Vagina (tissue), 2 donors: ENCODE measurements around the gene ANGPTL5. TPM values are rescaled to one million over a fixed set of nuclear protein-coding genes. Genes with fewer than 3 reads are reported as not detected.

Source experiments
- DNase-seq, 2 donors: peaks; one replicate each; pipeline ENCODE4 v3.0.0-alpha.2; 2017; ENCODE audit errors: extremely low spot score in 2 of 2
- H3K27ac ChIP-seq: fragments of 200-600 bp; sonication (generic); one replicate; pipeline ENCODE4 v1.5.1; 2019
- H3K27me3 ChIP-seq: fragments of 200-600 bp; sonication (generic); one replicate; pipeline ENCODE4 v1.5.1; 2019
- H3K36me3 ChIP-seq, 2 donors: fragments of 200-600 bp; sonication (generic); one replicate each; pipeline ENCODE4 v1.5.1; 2017 to 2019
- H3K4me1 ChIP-seq: fragments of 200-600 bp; sonication (generic); one replicate; pipeline ENCODE4 v1.5.1; 2019
- H3K4me3 ChIP-seq, 2 donors: fragments of 200-600 bp; sonication (generic); 1 replicate in 1 of 2; 2 replicates in 1 of 2; pipeline ENCODE4 v1.5.1; 2016 to 2019
- H3K9me3 ChIP-seq: fragments of 200-600 bp; sonication (generic); one replicate; pipeline ENCODE4 v1.5.1; 2019
- POLR2A ChIP-seq, 2 donors: fragments of 450-650 bp; IDR thresholded peaks; one replicate each; pipeline ENCODE4 v1.6.1; 2017; ENCODE audit warnings: antibody characterized with exemption in 2 of 2, mild to moderate bottlenecking in 2 of 2, moderate library complexity in 2 of 2
- POLR2AphosphoS5 ChIP-seq, 2 donors: sonication (generic); formaldehyde crosslinking; IDR thresholded peaks; one replicate each; pipeline ENCODE4 v1.9.0; 2017; ENCODE audit warnings: antibody characterized with exemption in 2 of 2, mild to moderate bottlenecking in 2 of 2, low read depth in 1 of 2; ENCODE audit not compliant: insufficient read depth in 1 of 2
- intact Hi-C: fragments of 100-400 bp; cut with DNase I; formaldehyde crosslinking; loops from one replicate; pipeline ENCODE4 v1.15.1; 2023
- total RNA-seq: library from RNA; depleted of rRNA; stranded (reverse); fragments of >200 nt; gene quantifications from one replicate; pipeline ENCODE4 v1.2.3, GENCODE V29; 2016
- TF ChIP-seq, protein P1 (sequence below), 3 experiments: fragments of 450-650 bp in 2 of 3; fragments of 200-600 bp in 1 of 3; sonication (generic) in 1 of 3; IDR thresholded peaks; one replicate each; pipeline ENCODE4 v1.5.1; 2017 to 2019; ENCODE audit warnings: antibody characterized with exemption in 3 of 3, mild to moderate bottlenecking in 2 of 3, moderate library complexity in 2 of 3

The ANGPTL5 gene
- total RNA-seq, 1 donor from 2014 or later: not detected

DNA sequence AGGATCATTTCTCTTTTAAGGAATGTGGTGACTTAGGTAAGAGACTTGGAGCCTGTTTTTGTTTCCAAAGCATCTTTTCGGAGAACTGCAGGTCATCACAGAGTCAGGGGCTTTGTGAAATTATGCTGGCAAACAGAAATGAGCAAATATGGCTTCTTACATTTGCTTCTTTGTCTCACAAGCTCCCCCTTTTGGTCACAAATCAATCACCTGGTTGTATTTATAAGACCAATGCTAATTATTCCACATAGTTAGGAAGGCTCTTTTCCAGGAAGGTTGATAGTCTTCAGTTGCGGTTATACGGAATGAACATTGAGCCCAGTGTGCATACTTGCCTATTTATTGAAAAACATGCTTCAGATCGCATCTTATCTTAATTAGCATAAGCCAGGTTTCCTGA, 36.1 kb downstream of the ANGPTL5 start:
- TF ChIP-seq POLR2A (IDR thresholded peaks at IDR 0.05) (no peak), POLR2AphosphoS5 (IDR thresholded peaks at IDR 0.05; ENCODE audit: insufficient read depth in 1 of 2, low read depth in 1 of 2) (no peak)
- TF ChIP-seq, protein P1, sequence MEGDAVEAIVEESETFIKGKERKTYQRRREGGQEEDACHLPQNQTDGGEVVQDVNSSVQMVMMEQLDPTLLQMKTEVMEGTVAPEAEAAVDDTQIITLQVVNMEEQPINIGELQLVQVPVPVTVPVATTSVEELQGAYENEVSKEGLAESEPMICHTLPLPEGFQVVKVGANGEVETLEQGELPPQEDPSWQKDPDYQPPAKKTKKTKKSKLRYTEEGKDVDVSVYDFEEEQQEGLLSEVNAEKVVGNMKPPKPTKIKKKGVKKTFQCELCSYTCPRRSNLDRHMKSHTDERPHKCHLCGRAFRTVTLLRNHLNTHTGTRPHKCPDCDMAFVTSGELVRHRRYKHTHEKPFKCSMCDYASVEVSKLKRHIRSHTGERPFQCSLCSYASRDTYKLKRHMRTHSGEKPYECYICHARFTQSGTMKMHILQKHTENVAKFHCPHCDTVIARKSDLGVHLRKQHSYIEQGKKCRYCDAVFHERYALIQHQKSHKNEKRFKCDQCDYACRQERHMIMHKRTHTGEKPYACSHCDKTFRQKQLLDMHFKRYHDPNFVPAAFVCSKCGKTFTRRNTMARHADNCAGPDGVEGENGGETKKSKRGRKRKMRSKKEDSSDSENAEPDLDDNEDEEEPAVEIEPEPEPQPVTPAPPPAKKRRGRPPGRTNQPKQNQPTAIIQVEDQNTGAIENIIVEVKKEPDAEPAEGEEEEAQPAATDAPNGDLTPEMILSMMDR (IDR thresholded peaks at IDR 0.05): no peak
- H3K36me3 ChIP-seq: no peaks in the 10 kb centered on the region
- no peaks in the 10 kb centered on the region for H3K27me3 ChIP-seq
- H3K27ac ChIP-seq: no peak overlapping the region
- intact Hi-C loops: no loop called here
- no peak overlapping the region for H3K4me3 ChIP-seq
- H3K4me1 ChIP-seq: no peaks in the 10 kb centered on the region
- no peak for DNase-seq
- no peaks in the 10 kb centered on the region for H3K9me3 ChIP-seq

DNA sequence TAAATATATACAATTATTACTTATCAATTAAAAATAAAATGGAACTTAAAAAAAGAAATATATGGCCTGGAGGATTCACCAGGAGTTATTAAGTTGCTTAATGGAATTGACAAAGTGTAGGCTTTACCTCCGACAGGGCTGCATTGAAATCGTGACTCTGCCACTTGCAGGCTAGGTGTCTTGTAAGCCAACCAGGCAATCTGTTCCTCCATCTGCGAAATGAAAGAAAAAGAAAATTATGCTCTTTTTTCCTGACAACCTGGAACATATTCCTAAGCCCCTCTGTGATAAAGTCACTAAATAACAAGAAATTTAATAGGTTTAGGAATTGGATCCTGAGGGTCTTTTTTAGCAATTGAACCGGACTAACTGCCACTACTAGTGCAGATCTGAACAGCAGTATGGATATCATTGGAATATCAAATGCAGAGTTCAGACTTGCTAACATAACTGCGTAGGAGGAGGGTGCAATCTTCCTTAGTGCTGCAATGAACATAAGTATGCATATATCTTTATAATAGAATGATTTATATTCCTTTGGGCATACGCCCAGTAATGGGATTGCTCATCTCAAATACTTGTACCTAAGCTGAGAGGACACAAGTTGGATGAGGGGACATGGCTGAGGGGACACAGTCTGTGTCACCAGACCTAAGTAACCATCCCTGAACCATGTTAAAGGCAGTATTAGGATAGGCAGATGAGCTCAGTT, 44.0 kb downstream of the ANGPTL5 start:
- intact Hi-C loops: no loop called here
- DNase-seq: no peak
- Histone ChIP-seq H3K27me3 (no peaks in the 10 kb centered on the region), H3K4me1 (no peaks in the 10 kb centered on the region), H3K27ac (no peak overlapping the region), H3K36me3 (no peaks in the 10 kb centered on the region), H3K9me3 (no peaks in the 10 kb centered on the region), H3K4me3 (no peak overlapping the region)
- no peak for TF ChIP-seq POLR2A (IDR thresholded peaks at IDR 0.05)
- TF ChIP-seq, protein P1 (IDR thresholded peaks at IDR 0.05): no peak
- no peak for TF ChIP-seq POLR2AphosphoS5 (IDR thresholded peaks at IDR 0.05; ENCODE audit: insufficient read depth in 1 of 2, low read depth in 1 of 2)

DNA sequence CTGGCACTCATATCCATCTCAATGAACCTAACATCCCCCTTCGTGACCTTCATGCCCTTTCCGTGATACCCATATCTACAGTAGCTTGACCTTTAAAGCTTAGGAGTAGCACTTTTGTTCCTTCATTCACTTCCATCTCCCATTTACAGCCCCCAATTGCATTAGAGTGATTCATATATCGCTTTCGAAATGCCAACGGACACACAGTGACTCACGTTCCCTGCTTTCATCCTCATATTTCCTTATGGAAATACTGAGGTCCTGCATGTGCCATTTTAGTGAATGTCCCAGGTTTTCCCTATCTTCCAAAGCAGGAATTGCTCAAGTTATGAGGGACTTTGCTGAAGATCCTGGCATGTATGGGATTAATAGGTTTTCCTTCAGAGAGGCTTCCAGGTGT, 45.8 kb downstream of the ANGPTL5 start:
- no peak overlapping the region for H3K27ac ChIP-seq
- H3K4me1 ChIP-seq: no peaks in the 10 kb centered on the region
- H3K27me3 ChIP-seq: no peaks in the 10 kb centered on the region
- no peak for TF ChIP-seq POLR2AphosphoS5 (IDR thresholded peaks at IDR 0.05; ENCODE audit: insufficient read depth in 1 of 2, low read depth in 1 of 2)
- TF ChIP-seq POLR2A (IDR thresholded peaks at IDR 0.05): no peak
- TF ChIP-seq, protein P1 (IDR thresholded peaks at IDR 0.05): no peak
- no peak for DNase-seq
- no peaks in the 10 kb centered on the region for H3K9me3 ChIP-seq
- H3K4me3 ChIP-seq: no peak overlapping the region
- intact Hi-C loops: no loop called here
- H3K36me3 ChIP-seq: no peaks in the 10 kb centered on the region

DNA sequence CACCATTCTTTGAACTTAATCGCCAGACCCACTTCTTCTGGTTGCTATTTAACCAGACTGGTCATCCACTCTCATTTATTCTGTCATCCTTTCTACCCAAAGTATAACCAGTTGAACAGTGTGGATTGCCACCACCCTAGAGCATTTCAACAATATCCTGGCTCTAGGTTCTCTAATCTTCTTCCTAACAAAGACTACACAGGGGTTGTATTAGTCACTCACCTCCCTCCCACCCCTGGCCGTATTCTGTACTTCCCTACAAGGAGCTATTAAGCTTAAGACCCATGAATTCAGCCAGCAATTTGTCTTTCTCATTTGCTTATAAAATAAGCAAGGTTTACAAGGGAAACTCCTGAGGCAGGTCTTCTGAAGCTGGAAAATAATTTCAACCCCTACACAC, 48.4 kb downstream of the ANGPTL5 start:
- no peak for TF ChIP-seq POLR2A (IDR thresholded peaks at IDR 0.05)
- no peak for TF ChIP-seq POLR2AphosphoS5 (IDR thresholded peaks at IDR 0.05; ENCODE audit: insufficient read depth in 1 of 2, low read depth in 1 of 2)
- TF ChIP-seq, protein P1 (IDR thresholded peaks at IDR 0.05): no peak
- DNase-seq: no peak
- intact Hi-C loops: no loop called here
- Histone ChIP-seq H3K4me3 (no peak overlapping the region), H3K27ac (no peak overlapping the region), H3K27me3 (no peaks in the 10 kb centered on the region), H3K4me1 (peaks cover 5% of the 10 kb centered on the region), H3K9me3 (no peaks in the 10 kb centered on the region), H3K36me3 (no peaks in the 10 kb centered on the region)
